ENCODE measurements around the gene YIPF1.

The YIPF1 gene

DNA sequence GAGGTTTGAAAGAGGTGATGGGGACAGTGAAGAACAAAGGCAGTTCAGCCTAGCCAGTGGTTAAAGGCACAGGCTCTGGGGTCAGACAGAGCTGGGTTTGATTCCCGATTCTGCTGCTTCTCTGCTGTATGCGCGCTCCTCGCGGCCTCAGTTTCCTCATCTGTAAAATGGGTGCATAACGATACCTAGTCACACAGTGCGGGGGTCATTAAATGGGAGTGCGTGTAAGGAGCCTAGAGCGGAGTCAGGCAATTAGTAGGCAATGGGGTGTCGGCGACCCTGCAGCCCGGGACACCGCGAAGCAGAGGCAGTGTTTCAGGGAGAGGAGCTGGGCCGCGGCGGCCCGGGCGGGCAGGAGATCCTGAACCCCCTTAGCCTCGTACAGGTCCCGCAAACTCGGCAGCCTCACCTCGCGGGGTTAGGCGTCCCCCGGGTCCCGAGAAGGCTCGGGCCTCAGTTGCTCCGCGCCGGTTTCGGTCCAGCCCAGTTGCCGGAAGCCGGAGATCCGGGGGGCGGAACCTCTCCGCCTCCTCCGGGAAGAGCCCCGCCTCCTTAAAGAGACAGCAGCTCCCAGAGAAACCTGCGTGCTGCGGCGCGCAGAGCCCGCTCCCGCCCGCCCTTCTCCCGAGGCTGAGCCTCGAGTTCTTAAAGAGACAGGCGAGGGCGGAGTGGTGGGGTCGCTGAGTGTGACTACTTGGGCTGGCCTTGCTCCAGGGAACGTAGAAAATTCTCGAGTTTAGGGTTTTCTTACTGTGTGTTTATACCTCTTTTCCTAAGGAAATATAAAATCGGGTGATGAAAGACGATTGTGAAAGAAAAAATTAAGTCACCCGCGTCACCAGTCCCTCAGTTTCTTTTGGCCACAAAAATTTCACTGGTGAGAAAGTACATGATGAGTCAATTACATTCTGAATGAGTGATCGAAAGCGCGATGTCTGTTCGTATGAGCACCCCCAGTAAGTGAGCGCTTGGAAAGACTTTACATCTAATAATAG lies at the start of gene YIPF1:
Gene YIPF1, minus strand, starts transcription at position 494 of the 995 bp plus-strand sequence. CDS start 860 bp downstream, outside the sequence.
- DNase-seq = peak; percentile 93

DNA sequence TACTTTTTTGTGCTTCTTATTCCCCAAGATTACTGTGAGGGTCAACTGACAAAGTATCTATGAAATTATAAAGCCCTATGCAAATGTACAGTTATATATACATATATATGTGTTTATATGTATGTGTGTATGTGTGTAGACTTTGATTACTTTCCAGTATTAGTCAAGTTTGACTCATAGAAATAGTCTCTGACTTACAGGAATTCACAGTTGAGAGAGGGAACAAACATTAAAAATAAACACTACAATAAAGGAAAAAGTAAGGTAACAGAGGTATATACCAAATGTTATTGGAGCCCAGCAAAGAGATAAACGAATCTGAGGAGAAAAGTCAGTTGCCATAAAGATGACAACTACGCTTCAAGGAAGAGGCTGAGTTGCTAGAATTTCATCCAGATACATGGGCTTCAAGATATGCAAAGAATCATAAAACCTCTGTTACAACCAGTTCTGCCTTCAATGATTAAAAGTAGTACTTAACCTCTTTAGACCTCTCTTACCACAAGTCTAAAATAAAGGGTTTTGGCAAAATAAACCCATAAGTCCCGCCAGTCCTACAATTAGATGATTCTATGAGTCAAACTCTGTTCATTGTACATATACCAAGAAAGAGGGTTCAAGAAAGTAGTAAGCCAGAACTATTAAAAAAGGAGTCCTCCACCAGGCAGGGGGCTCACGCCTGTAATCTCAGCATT lies 48.7 kb upstream of the YIPF1 start:
- DNase-seq = no peak

DNA sequence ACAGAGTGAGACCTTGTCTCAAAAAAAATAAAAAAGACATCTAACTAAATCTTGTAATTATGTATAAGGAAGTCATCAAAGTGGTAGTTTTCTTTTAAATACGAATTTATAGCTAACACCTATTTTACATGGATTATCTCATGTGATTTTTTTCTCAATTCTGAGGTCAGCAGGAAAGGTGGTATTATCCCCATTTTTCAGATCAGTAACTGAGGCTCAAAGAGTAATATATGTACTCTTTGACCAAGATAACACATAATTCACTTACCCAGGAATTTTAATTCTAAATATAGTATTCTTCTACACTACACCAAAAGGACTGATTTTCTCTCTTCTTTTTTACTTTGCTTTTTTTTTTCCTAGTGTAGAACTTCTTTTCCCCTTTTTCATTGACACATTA lies 46.8 kb upstream of the YIPF1 start:
- DNase-seq = no peak

DNA sequence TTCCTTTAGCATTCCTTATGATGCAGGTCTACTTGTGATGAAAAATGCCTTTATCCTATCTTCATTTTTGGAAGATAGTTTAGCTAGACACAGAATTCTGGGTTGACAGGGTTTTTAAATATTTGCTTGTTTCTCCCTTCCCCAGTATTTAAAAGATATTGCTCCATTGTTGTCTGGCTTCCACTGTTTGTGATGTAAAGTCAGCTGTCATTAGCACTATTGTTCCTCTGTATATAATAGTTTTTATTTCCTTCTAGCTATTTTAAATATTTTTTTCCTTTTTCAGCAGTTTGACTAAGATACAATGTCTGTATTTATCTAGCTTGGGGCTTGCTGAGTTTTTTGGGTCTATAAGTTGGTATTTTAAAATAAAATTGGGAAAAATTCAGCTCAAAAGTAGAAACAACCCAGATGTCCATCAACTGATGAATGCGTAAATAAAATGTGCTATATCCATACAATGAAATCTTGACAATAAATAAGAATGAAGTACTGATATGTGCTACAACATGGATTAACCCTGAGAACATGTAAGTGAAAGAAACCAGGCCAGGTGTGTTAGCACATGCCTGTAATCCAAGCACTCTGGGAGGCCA lies 44.7 kb upstream of the YIPF1 start:
- no peak for DNase-seq

DNA sequence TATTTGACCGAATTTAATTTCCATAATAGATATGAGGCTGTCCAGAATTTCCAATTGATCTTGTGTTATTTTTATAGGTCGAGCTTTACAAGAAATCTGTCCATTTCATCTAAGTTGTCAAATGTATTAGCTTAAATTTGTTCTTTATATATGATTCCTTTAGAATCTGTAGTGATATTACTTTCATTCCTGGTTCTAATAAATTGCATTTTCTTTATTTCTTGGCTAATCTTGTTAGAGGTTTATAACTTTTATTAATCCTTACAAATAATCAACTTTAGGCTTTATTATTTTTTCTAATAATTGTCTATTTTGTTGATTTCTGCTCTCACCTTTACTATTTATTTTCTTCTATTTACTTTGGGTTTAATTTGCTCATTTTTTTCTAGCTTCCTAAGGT lies 41.9 kb upstream of the YIPF1 start:
- DNase-seq = no peak

DNA sequence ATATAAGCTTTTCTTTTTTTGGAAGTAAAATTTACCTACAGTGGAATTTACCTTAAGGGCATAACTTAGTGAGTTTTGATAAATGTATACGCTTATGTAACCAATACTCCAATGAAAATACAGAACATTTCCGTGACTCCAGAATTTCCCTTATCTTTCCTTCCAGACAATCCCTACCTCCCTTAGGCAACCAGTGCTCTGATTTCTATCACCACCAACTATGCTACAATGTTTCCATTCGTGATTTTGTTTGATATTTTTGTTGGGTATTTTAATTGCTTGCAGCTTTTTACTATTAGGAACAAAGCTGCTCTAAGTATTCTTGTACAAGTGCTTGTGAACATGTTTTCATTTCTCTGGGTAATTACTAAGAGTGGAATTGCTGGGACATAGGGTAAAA lies 41.3 kb upstream of the YIPF1 start:
- no peak for DNase-seq

DNA sequence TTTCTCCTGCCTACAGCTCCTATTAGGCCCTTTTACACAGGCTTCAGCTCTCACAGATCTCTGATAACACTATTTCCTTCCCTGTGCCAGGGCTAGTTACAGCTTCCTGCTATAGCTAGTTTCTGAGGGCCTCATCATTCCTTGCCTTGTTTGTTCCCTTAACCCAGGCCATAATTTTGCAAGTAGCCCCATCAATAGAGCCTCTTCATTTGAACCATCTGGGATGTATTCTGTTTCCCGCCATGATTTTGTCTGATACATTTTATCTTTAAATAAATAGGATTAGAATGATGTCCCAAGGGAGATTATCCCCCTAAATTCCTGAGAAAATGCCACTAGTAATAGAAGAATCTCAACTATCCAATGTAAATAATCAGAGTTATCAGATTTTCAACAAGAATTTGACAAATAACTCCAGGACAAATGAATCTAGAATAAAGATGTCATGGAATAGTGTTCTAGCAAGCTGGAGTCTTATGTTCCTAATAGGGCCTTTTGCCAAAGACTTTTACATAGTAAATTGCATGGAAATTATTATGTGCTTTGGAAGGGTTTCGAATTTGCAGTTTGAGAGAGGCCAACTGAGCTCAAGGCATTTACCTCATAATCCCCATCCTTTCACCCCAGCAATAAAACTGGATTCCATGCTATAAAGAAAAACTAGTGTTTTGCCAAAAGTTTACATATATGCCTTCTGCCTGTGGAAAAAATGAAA lies 39.8 kb upstream of the YIPF1 start:
- no peak for DNase-seq

DNA sequence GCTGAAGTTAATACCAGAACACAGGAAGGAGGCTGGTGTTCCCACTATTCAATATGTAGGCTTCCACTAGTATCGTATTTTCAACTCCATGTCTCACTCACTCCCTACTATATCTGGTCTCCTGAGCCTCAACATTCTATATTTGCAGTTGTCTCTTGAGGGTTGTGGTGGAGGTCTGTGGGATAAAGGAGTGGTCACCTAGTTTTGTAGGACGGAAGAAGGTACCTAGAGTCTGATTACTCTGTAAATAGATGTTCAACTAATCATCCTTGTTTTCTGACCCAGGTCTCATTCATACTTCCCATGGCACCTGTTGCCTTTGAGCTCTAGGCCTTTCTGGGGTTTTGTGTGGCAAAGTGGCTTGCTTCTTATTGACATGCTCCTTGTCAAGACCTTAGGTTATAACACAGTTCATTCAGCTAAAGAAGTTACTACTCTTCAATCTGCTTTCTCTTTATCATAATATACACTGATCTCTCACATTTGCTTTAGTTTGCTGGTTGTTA lies 37.8 kb upstream of the YIPF1 start:
- DNase-seq = no peak

DNA sequence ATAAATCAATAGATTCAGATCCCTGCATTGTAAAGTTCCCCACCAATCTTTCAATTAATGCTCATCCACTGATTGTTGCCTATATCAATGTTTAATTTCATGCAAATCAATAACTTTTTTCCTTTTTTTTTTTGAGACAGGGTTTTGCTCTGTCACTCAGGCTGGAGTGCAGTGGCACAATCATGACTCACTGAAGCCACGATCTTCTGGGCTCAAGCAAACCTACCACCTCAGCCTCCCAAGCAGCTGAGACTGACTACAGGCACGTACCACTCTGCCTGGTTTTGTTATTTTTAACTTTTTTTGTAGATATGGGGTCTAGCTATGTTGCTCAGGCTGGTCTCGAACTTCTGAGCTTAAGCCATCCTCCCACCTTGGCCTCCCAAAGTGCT lies 30.1 kb upstream of the YIPF1 start:
- peak; percentile 42 for DNase-seq

DNA sequence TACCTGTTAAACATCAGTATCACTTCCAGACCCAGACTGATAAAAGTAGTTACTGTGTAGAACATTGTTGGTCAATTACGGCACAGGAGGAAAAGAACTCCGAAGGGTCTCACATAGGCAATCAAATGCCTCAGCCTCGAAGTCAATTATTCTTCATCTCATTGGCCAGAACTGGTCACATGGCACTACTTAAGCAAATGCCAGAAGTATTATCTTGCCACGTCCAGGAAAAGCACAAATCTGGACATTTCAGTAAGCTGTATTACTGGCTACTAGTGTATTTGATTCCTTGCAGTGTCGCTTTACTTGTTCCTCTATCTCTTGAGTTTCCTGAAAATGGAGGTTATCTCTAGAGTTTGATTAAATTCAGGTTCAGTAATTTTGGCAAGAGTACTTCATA lies 28.7 kb upstream of the YIPF1 start:
- no peak for DNase-seq

DNA sequence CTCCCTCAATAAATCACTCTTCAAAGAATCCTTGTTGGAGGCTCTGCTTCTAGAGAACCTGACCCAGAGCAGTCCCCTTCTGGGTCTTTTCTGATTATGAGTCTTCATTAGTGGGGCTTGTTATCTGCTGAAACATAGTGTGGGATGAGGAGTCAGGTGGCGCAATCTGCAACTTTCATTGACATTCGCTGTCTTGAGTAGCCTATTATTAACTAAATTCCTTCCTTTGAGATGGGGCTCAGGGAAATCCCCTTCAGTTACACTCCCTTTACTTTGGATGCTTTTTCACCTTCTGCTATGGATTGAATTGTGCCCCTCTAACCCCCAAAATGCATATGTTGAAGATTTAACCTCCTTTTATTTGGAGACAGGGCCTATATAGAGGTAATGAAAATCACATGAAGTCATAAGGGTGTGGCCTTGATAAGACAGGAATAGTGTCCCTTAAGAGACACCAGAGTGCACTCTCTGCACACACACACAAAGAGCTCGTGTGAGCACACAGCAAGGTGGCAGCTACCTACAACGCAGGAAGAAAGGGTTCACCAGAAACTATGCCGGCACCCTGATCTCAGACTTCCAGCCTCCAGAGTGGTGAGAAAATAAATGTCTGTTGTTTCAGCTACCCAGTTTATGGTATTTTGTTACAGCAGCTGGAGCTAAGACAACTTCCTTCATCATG lies 23.9 kb upstream of the YIPF1 start:
- DNase-seq = no peak

DNA sequence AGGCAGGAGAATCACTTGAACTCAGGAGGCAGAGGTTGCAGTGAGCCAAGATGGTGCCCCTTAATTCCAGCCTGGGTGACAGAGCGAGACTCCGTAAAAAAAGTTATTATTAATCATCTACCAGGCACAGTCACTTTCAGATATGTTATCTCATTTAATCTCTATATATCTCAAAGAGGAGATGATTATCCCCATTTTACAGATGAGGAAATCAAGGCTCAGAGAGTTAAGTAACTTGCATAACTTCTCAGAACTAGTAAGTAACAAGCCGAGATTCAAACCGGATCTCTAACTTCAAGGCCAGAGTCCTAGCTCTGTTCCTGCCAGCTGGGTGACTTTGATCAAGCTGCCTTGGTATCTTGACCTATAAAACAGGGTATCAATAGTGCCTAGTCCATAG lies 21.8 kb upstream of the YIPF1 start:
- DNase-seq = no peak

DNA sequence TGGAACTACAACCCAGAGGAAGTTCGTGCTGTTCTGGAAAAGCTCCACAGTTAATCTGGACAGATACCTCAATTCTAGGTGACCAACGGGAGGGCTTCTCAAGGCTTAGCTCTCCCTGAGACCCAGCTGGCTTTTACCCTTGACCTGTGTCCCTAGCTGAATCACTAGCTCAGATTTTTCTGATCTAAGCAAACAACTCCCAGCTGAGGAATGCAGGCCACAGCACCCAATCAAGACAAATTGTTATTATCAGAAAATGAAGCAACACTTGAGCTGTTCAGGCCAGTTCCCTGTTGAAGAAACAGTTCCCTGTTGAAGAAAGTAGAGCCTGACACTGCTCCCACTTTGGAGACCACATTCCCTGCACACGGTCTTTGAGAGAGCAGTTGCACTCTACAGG lies 20.3 kb upstream of the YIPF1 start:
- no peak for DNase-seq

DNA sequence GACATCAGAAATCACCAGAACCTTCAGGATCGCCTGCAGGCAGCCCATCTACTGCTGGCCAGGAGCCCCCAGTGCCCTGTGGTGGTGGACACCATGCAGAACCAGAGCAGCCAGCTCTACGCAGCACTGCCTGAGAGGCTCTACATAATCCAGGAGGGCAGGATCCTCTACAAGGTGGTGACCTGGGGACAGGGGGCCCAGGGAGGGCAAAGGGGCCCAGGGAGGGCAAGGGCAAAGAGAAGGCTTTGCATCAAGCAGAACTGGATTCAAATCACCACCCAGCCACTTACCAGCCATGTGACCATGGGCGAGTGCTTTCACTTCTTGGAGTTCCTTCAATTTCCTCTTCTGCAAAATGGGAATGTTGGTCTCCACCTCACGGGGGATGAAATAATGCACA lies 16.5 kb upstream of the YIPF1 start:
- no peak for DNase-seq

DNA sequence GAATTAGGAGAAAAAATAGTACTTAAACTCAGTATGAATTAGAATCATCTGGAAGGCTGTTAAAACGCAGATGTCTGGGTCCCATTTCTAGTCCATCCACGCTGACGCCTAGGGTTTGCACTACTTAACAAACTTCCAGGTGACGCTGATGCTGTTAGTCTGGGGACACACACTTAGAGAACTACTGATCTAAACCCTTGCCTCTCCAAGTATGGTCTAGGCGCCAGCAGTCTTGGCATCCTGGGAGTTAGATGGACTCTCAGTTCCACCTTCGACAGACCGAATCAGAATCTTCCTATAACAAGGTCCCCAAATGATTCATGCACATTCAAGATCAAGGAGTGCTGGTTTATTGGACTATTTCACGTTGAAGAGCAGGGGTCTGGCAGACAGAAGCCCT lies 15.9 kb upstream of the YIPF1 start:
- DNase-seq = no peak

DNA sequence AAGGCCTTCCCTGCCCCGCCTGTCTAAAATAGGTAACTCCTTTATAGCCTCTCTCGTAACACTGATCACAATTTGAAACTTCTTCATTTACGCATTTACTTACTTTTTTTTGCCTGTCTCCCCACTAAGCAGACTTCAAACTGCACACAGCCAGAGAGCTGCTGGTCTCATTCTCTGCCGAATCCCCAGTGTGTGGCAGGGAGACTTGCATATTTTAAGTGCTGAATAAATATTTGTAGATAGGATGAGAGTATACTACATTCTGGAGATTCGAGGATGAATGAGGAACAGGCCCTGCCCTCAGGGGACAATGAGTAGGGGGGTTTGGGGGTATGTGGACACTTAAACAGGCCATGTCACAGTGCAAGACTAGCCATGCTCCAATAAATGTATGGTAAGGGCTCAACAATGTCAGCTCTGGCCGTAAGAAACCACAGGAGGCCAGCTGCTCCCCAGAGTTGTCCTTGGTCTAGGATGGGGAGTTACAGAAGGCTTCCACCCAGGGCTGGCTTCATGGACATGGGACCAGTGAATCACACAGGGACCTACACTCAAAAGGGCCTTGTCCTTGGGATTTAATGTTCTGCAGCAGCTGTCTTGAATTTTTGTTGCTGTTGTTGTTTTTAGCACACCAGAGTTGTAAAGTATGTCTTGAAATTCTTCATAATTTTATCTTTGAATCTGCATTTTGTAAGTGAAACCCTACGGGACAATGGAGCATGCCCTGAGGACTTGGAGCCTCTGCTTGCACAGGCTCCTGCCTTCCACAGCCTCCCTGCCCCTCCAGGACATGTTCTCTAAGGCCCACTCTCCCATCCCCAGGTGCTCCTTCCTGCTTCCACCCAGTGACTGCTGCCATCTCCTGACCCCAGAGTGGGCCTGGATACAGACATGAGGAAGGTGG lies 12.9 kb upstream of the YIPF1 start:
- no peak for DNase-seq

DNA sequence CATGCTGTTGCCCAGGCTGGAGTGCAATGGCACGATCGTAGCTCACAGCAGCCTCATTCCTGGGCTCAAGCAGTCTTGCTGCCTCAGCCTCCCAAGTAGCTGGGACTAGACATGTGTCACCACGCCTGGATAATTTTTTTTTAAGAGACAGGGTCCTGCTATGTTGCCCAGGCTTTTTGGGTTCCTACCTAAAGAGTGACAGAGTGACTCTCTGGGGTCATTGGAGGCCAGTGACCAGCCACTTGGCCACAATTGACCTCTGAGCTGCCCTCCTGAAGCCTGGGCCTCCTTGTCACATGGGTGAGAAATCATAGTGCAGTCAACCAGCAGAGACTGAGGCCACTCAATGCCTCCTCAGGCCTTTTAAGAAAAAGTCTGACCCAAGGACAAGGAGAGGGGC lies 10.1 kb upstream of the YIPF1 start:
- DNase-seq = no peak

DNA sequence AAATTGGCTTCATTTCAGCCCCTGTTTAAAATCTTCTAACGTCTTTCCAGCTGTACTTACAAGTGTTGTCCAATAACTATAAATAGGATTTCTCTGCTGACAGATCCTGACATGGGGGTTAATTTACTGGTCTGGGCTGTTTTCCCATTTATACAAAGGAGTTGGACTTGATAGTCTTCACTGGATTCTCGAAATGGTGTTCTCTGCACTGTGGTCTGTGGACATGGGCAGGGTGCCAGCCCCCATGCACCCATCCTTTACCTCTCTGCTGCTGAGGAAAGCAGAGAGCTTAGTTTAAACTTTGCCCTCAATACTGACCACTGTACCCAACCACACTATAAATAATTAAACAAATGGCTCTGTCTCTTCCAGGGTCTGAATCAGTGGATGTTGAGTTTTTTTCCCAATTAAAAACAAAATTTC lies 9.6 kb upstream of the YIPF1 start:
- DNase-seq = no peak

DNA sequence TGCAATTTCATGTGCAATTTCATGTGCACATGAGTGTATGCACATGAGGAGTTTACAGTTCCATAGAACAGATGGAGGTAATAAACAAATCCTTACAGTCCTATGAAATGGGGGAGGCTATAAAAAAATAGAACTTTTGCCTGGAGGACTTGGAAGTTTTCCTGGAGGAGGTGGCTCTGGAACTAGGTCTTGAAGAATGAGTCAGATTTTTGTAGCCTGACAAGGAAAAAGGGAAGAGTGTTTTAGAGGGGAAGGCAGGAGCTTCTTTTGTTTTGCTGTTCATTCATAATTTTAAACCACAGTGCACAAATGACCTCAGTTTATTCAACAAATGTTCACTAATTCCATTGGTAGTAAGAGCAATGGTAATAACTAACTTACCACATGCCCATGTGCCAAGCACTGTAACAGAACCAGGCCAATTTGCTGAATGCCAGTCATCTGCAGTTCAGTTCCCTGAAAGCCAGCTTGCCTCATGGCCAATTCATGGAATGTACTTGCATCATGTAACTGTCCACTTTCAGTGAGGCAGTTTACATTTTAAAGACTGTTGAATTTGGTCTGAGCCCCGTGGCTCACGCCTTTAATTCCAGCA lies 7.1 kb upstream of the YIPF1 start:
- no peak for DNase-seq

DNA sequence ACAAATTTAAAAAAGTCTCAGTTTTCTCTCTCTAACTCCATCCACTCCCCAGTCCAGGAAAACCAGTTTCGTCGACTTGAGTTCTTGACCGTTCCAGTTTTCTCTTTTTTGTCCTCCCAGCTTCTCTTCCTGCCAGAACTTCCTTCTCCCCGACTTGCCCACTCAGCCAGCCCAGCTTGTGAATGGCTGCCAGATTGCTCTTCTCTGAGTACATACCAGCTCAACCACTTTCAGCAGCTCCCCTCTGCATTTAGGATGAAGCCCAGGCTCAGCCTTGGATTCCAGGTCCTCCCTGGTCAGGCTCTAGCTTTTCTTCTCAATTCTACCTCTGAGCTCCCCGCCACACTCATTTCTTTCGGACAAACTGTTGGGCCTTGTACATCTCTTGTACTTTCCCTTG lies 5.8 kb upstream of the YIPF1 start:
- DNase-seq = no peak

DNA sequence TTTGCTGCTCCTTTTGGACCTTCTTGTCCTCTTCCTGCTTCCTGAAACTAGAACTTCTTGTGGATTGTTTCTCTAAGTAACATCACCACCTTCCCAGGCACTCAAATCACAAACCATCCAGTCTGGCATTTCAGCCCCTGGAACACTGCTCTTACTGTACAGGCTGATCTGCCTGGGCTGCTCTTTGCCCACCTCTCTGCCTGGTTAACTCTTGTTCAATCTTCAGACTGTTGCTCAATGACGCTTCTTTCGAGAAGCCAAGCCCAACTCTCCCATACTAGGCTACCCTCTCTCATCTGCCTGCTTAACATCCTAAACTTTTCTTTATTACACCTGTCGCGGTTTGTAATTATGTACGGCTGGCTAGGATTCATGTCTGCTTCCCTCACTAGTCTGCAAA lies 5.0 kb upstream of the YIPF1 start:
- no peak for DNase-seq

Measured in activated CD4-positive, alpha-beta T cell treated with anti-CD3 and anti-CD28 coated beads, Interleukin-2, Interleukin-6, amounts not matched to agents 100 ng/mL and 50 ng/mL, durations not matched to agents 16 hours and 8 hours (primary cell).